GM23248 (cell line): Measurements from ENCODE around the gene IL1RAPL1. TPM values are rescaled to one million over a fixed set of nuclear protein-coding genes. Genes with fewer than 3 reads are reported as not detected.
A peak's percentile ranks its signal among the peaks of the same experiment; 100 is the strongest.

ENCODE experiments used
- DNase-seq: peaks from one replicate; pipeline ENCODE4 v3.0.0-alpha.2; 2015
- H2AFZ ChIP-seq: fragments of 200-600 bp; sonication (generic); 2 replicates; pipeline ENCODE4 v1.6.1; 2016; ENCODE audit warnings: antibody characterized with exemption
- H3F3A ChIP-seq: fragments of 200-600 bp; sonication (generic); 2 replicates; pipeline ENCODE4 v1.6.1; 2016; ENCODE audit warnings: mild to moderate bottlenecking, antibody characterized with exemption, mixed run types; ENCODE audit not compliant: insufficient read depth
- H3K27ac ChIP-seq: fragments of 200-600 bp; sonication (generic); 2 replicates; pipeline ENCODE4 v1.5.1; 2016; ENCODE audit warnings: mild to moderate bottlenecking
- H3K27me3 ChIP-seq: fragments of 200-600 bp; sonication (generic); replicated peaks from 2 replicates; pipeline ENCODE4 v1.6.1; 2016; ENCODE audit warnings: mild to moderate bottlenecking; ENCODE audit not compliant: insufficient read depth
- H3K36me3 ChIP-seq: fragments of 200-600 bp; sonication (generic); 2 replicates; pipeline ENCODE4 v1.6.1; 2016; ENCODE audit warnings: low read depth, mild to moderate bottlenecking
- H3K4me1 ChIP-seq: fragments of 200-600 bp; sonication (generic); 2 replicates; pipeline ENCODE4 v1.6.1; 2016; ENCODE audit warnings: mild to moderate bottlenecking; ENCODE audit not compliant: insufficient read depth
- H3K4me2 ChIP-seq: fragments of 200-600 bp; sonication (generic); one replicate; pipeline ENCODE4 v1.6.1; 2016; ENCODE audit warnings: mild to moderate bottlenecking; ENCODE audit not compliant: unreplicated experiment
- H3K4me3 ChIP-seq: fragments of 200-600 bp; sonication (generic); 2 replicates; pipeline ENCODE4 v1.5.1; 2016; ENCODE audit warnings: mild to moderate bottlenecking
- H3K79me2 ChIP-seq: fragments of 200-600 bp; sonication (generic); 2 replicates; pipeline ENCODE4 v1.6.1; 2016; ENCODE audit warnings: mild to moderate bottlenecking; ENCODE audit not compliant: insufficient read depth
- H3K9ac ChIP-seq: fragments of 200-600 bp; sonication (generic); 2 replicates; pipeline ENCODE4 v1.6.1; 2016; ENCODE audit warnings: mild to moderate bottlenecking
- H3K9me2 ChIP-seq: fragments of 200-600 bp; sonication (generic); 2 replicates; pipeline ENCODE4 v1.6.1; 2016; ENCODE audit warnings: mixed run types, mild to moderate bottlenecking, moderate library complexity; ENCODE audit not compliant: insufficient read depth
- H3K9me3 ChIP-seq: fragments of 200-600 bp; sonication (generic); one replicate; pipeline ENCODE4 v1.6.1; 2017; ENCODE audit warnings: low read depth
- H4K20me1 ChIP-seq: fragments of 200-600 bp; sonication (generic); 2 replicates; pipeline ENCODE4 v1.6.0; 2016; ENCODE audit not compliant: insufficient read depth
- EZH2 ChIP-seq: fragments of 200-600 bp; sonication (generic); IDR thresholded peaks from 2 replicates; pipeline ENCODE4 v1.6.1; 2018; ENCODE audit warnings: antibody characterized with exemption, mild to moderate bottlenecking; ENCODE audit not compliant: insufficient read depth, poor library complexity, severe bottlenecking
- EZH2phosphoT487 ChIP-seq: fragments of 200-600 bp; sonication (generic); IDR thresholded peaks from 2 replicates; pipeline ENCODE4 v1.6.1; 2018; ENCODE audit warnings: antibody characterized with exemption, moderate library complexity, mild to moderate bottlenecking, low read depth; ENCODE audit not compliant: insufficient read depth
- WGBS, 2 experiments: methylation state at CpG; one replicate each; pipeline ENCODE4 v1.1.6; 2015 to 2017; ENCODE audit warnings: low lambda C conversion rate in 2 of 2, low coverage in 1 of 2; ENCODE audit errors: missing lambda C conversion rate in 2 of 2; 5-methylcytosine and 5-hydroxymethylcytosine counted together
- in situ Hi-C: fragments of 300-500 bp; cut with MboI; formaldehyde crosslinking; loops from 2 replicates; pipeline ENCODE4 v1.15.0; 2020
- polyA plus RNA-seq: library from polyadenylated mRNA; unstranded; fragments of >200 nt; fragmentation: Nextera tagmentation; extraction: Ambion mirVana; gene quantifications from 2 replicates; pipeline ENCODE4 v1.2.1, GENCODE V29; 2016
- total RNA-seq: library from RNA; depleted of rRNA; stranded (reverse); fragments of >200 nt; shearing (Covaris generic); gene quantifications from 2 replicates; pipeline ENCODE4 v1.2.3, GENCODE V29; 2014

Gene IL1RAPL1
- total and polyA plus RNA-seq, 2 experiments from 2014 or later, result not detected

DNA sequence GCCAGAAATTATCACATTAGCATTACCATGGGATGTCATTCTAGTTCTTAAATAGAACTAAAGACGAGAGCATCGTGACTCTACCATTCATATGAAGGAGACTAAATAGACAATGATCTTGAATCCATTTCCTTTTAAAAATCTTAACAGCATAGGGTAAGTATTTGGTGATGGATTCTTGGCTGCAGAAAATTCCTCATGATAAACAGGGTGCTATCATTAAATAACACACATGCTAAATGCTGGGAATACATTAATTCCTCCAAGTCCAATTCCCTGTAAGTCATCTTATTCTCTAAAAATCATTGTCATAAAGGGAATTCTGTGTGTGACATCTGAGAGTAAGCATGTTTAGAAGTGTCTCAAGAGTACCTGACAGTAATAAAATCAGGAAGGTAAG, 1157.7 kb downstream of the IL1RAPL1 start:
- Histone ChIP-seq H3K4me2 (no peak overlapping the region), H3K4me3 (no peak overlapping the region), H3K9me2 (no peaks in the 10 kb centered on the region), H3K9ac (no peak overlapping the region), H3K4me1 (0 out of 2 replicates have a peak, but pooled peaks cover 5% of the 10 kb centered on the region), H3K27me3 (no peaks in the 10 kb centered on the region), H4K20me1 (no peaks in the 10 kb centered on the region), H3K27ac (no peak overlapping the region), H3K36me3 (no peaks in the 10 kb centered on the region), H3K79me2 (no peaks in the 10 kb centered on the region), H2AFZ (no peak overlapping the region), H3K9me3 (no peaks in the 10 kb centered on the region), H3F3A (no peaks in the 10 kb centered on the region)
- no peak for DNase-seq
- in situ Hi-C loops, result no loop called here
- WGBS, 2 experiments, result 21 to 26% methylated on average over 2 of the region's 2 CpGs
- TF ChIP-seq EZH2 (no peak), EZH2phosphoT487 (no peak)

DNA sequence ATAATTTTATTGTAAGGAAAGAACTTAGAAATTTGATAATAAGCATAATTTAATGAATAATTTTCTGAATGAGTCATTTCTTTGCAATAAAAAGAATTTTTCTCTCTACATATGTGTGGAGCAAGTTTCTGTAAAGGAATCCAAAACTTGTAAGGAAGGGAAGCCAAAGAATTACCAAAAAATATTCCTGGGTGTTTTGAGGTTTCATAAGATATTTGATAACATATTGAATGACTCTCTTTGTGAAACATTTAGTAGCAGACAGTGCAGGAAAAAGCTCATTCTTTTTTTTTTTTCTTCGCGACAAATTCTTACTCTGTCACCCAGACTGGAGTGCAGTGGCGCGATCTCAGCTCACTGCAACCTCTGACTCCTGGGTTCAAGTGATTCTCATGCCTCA, 1159.1 kb downstream of the IL1RAPL1 start:
- Histone ChIP-seq H2AFZ (no peak overlapping the region), H3F3A (no peaks in the 10 kb centered on the region), H4K20me1 (no peaks in the 10 kb centered on the region), H3K4me3 (no peak overlapping the region), H3K79me2 (no peaks in the 10 kb centered on the region), H3K9me2 (no peaks in the 10 kb centered on the region), H3K9me3 (no peaks in the 10 kb centered on the region), H3K4me2 (peak overlapping the region; percentile 9), H3K4me1 (0 out of 2 replicates have a peak, but pooled peaks cover 5% of the 10 kb centered on the region), H3K9ac (no peak overlapping the region), H3K27me3 (no peaks in the 10 kb centered on the region), H3K27ac (no peak overlapping the region), H3K36me3 (no peaks in the 10 kb centered on the region)
- in situ Hi-C loops, result no loop called here
- no peak for TF ChIP-seq EZH2
- TF ChIP-seq EZH2phosphoT487, result no peak
- 4 to 13% methylated on average over 4 of the region's 4 CpGs for WGBS, 2 experiments
- DNase-seq, result peak; percentile 32

- 53 to 58% methylated on average over 4 of the region's 4 CpGs for WGBS, 2 experiments
- H3K9me3 ChIP-seq, result no peaks in the 10 kb centered on the region
- H3K9me2 ChIP-seq, result no peaks in the 10 kb centered on the region
- H3K4me3 ChIP-seq, result no peak overlapping the region
- H3K27ac ChIP-seq, result no peak overlapping the region
- H3K4me2 ChIP-seq, result no peak overlapping the region
- no peak overlapping the region for H3K9ac ChIP-seq
- H3K79me2 ChIP-seq, result no peaks in the 10 kb centered on the region
- H3K27me3 ChIP-seq, result no peaks in the 10 kb centered on the region
- no peaks in the 10 kb centered on the region for H3K36me3 ChIP-seq
- in situ Hi-C loops, result no loop called here
- no peak overlapping the region for H2AFZ ChIP-seq
- no peaks in the 10 kb centered on the region for H3K4me1 ChIP-seq
- no peaks in the 10 kb centered on the region for H4K20me1 ChIP-seq
- TF ChIP-seq EZH2 (no peak), EZH2phosphoT487 (no peak)
- no peaks in the 10 kb centered on the region for H3F3A ChIP-seq
- no peak for DNase-seq
These were observed 1174.8 kb downstream of the IL1RAPL1 start for GRCh38 chrX:29762006-29762405.

GRCh38 chrX:29775890-29776289, 1188.6 kb downstream of the IL1RAPL1 start:
- no peaks in the 10 kb centered on the region for H3K79me2 ChIP-seq
- no peaks in the 10 kb centered on the region for H3K9me2 ChIP-seq
- H3K4me1 ChIP-seq, result no peaks in the 10 kb centered on the region
- no peak overlapping the region for H3K4me3 ChIP-seq
- TF ChIP-seq EZH2 (no peak), EZH2phosphoT487 (no peak)
- no peaks in the 10 kb centered on the region for H3K9me3 ChIP-seq
- no peak overlapping the region for H3K27ac ChIP-seq
- H3F3A ChIP-seq, result no peaks in the 10 kb centered on the region
- DNase-seq, result no peak
- H3K4me2 ChIP-seq, result no peak overlapping the region
- WGBS, 2 experiments, result 51 to 59% methylated on average over 5 of the region's 5 CpGs
- no peaks in the 10 kb centered on the region for H3K27me3 ChIP-seq
- H3K9ac ChIP-seq, result no peak overlapping the region
- in situ Hi-C loops, result no loop called here
- no peaks in the 10 kb centered on the region for H4K20me1 ChIP-seq
- no peaks in the 10 kb centered on the region for H3K36me3 ChIP-seq
- no peak overlapping the region for H2AFZ ChIP-seq

DNA sequence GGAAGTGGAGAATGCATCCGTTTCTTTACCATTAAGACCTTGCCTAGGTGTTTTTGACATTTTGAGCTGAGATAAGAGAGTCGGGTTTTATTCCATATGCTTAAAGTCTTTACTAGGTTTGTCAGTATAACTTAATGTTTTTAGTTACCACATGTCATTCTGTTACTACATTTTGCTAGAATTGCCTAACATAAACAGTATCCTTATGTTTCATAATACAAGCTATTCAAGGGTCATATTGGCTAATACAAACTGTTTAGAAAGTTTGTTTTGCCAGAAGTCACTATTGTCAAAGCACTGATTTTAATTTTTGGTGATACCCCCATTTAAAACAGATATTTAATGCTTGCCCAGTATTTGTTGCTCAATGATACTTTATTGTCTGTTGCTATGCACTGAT, 1200.4 kb downstream of the IL1RAPL1 start:
- H3K9ac ChIP-seq, result no peak overlapping the region
- no peaks in the 10 kb centered on the region for H3K27me3 ChIP-seq
- no peak for DNase-seq
- no peaks in the 10 kb centered on the region for H3K9me2 ChIP-seq
- H3K4me2 ChIP-seq, result no peak overlapping the region
- in situ Hi-C loops, result no loop called here
- no peaks in the 10 kb centered on the region for H3K4me1 ChIP-seq
- WGBS, 2 experiments, result 31 to 42% methylated on average over 2 of the region's 2 CpGs
- no peaks in the 10 kb centered on the region for H3F3A ChIP-seq
- no peak overlapping the region for H2AFZ ChIP-seq
- H3K9me3 ChIP-seq, result no peaks in the 10 kb centered on the region
- no peak overlapping the region for H3K4me3 ChIP-seq
- no peaks in the 10 kb centered on the region for H3K79me2 ChIP-seq
- no peak overlapping the region for H3K27ac ChIP-seq
- no peak for TF ChIP-seq EZH2
- TF ChIP-seq EZH2phosphoT487, result no peak
- no peaks in the 10 kb centered on the region for H4K20me1 ChIP-seq
- H3K36me3 ChIP-seq, result no peaks in the 10 kb centered on the region
